ENCODE data around the gene SORCS3. TPM values are rescaled to one million over a fixed set of nuclear protein-coding genes. Genes with fewer than 3 reads are reported as not detected.

SORCS3 gene
- total RNA-seq, 1 donor from 2014 or later = not detected

GRCh38 chr10:104762793-104763192 is 121.7 kb downstream of the SORCS3 start:
- no peak overlapping the region for H3K4me3 Mint-ChIP-seq
- ChIA-PET CTCF (no interaction called here), POLR2A (no interaction called here)
- no peaks in the 10 kb centered on the region for H3K36me3 Mint-ChIP-seq (ENCODE audit: low read depth)
- TF ChIP-seq, protein P1, sequence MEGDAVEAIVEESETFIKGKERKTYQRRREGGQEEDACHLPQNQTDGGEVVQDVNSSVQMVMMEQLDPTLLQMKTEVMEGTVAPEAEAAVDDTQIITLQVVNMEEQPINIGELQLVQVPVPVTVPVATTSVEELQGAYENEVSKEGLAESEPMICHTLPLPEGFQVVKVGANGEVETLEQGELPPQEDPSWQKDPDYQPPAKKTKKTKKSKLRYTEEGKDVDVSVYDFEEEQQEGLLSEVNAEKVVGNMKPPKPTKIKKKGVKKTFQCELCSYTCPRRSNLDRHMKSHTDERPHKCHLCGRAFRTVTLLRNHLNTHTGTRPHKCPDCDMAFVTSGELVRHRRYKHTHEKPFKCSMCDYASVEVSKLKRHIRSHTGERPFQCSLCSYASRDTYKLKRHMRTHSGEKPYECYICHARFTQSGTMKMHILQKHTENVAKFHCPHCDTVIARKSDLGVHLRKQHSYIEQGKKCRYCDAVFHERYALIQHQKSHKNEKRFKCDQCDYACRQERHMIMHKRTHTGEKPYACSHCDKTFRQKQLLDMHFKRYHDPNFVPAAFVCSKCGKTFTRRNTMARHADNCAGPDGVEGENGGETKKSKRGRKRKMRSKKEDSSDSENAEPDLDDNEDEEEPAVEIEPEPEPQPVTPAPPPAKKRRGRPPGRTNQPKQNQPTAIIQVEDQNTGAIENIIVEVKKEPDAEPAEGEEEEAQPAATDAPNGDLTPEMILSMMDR (IDR thresholded peaks at IDR 0.05) = no peak
- no peaks in the 10 kb centered on the region for H3K9me3 Mint-ChIP-seq
- DNase-seq = no peak
- H3K27ac Mint-ChIP-seq = no peak overlapping the region
- H3K27me3 Mint-ChIP-seq = no peaks in the 10 kb centered on the region
- no peaks in the 10 kb centered on the region for H3K4me1 Mint-ChIP-seq
- no peak for ATAC-seq (ENCODE audit: low read depth)
- intact Hi-C loops (cut with micrococcal nuclease) = no loop called here

- no peak for DNase-seq
- TF ChIP-seq, protein P1 (IDR thresholded peaks at IDR 0.05) = no peak
- no peaks in the 10 kb centered on the region for H3K9me3 Mint-ChIP-seq
- H3K27me3 Mint-ChIP-seq = peaks cover 2% of the 10 kb centered on the region
- ChIA-PET POLR2A (no interaction called here), CTCF (no interaction called here)
- H3K4me3 Mint-ChIP-seq = no peak overlapping the region
- no peak for ATAC-seq (ENCODE audit: low read depth)
- H3K4me1 Mint-ChIP-seq = no peaks in the 10 kb centered on the region
- H3K27ac Mint-ChIP-seq = no peak overlapping the region
- no peaks in the 10 kb centered on the region for H3K36me3 Mint-ChIP-seq (ENCODE audit: low read depth)
- intact Hi-C loops (cut with micrococcal nuclease) = no loop called here
Measured at GRCh38 chr10:104766341-104766740, 125.3 kb downstream of the SORCS3 start.

GRCh38 chr10:104767282-104767681 is 126.2 kb downstream of the SORCS3 start:
- no peak for ATAC-seq (ENCODE audit: low read depth)
- intact Hi-C loops (cut with micrococcal nuclease) = no loop called here
- TF ChIP-seq, protein P1 (IDR thresholded peaks at IDR 0.05) = no peak
- Mint-ChIP-seq H3K4me1 (no peaks in the 10 kb centered on the region), H3K4me3 (no peak overlapping the region), H3K27ac (no peak overlapping the region), H3K36me3 (ENCODE audit: low read depth) (no peaks in the 10 kb centered on the region), H3K27me3 (peaks cover 2% of the 10 kb centered on the region), H3K9me3 (no peaks in the 10 kb centered on the region)
- ChIA-PET POLR2A (interaction anchor here (0.6 kb wide), 1 partner anchor 8 kb away, joined by 3 read pairs; no protein-coding TSS in a partner anchor), CTCF (no interaction called here)
- no peak for DNase-seq

DNA sequence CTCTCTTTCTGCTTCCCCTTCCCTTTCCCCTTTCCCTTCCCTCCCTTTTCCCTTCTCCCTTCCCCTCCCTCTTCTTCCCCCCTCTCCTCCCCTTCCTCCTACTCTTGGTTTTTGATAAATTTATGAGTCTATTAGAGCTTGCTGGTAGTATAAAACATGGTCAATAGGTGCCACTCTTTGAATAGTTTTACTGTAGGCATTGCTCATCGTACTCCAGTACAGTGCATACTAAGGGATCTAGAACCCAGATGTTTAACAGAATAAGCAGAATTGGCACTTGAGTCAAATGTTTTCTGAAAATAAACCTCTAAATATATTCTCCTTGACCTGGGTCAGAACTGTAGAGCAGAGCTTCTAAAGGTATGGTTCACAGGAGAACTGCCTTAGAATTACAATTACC is 126.7 kb downstream of the SORCS3 start:
- Mint-ChIP-seq H3K27ac (no peak overlapping the region), H3K4me3 (no peak overlapping the region), H3K36me3 (ENCODE audit: low read depth) (no peaks in the 10 kb centered on the region), H3K9me3 (no peaks in the 10 kb centered on the region), H3K27me3 (peaks cover 2% of the 10 kb centered on the region), H3K4me1 (no peaks in the 10 kb centered on the region)
- ChIA-PET POLR2A (interaction anchor here (0.6 kb wide), 1 partner anchor 8 kb away, joined by 3 read pairs; no protein-coding TSS in a partner anchor), CTCF (no interaction called here)
- DNase-seq (no peak), ATAC-seq (ENCODE audit: low read depth) (no peak)
- intact Hi-C loops (cut with micrococcal nuclease) = no loop called here
- TF ChIP-seq, protein P1 (IDR thresholded peaks at IDR 0.05) = no peak

DNA sequence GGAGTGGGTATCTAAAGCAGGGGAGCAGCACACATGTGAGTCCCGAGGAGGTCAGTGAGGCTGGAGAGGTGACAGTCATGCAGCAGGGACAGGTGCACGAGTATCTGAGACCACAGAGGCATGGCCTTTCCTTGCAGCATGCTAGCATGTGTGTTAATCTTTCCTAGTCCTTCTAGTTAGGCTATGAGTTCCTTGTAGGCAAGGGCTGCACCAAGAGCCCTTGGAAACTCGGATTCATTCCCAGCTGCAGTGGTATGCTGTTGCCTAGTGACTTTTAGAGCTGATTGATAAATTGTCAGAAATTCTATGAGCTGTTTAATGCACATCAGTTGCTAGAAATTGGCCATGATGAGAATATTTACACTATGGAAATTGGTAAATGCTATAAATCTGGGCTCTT is 132.0 kb downstream of the SORCS3 start:
- DNase-seq (no peak), ATAC-seq (ENCODE audit: low read depth) (no peak)
- intact Hi-C loops (cut with micrococcal nuclease) = no loop called here
- TF ChIP-seq, protein P1 (IDR thresholded peaks at IDR 0.05) = no peak
- Mint-ChIP-seq H3K4me3 (no peak overlapping the region), H3K4me1 (no peaks in the 10 kb centered on the region), H3K27me3 (peaks cover 2% of the 10 kb centered on the region), H3K9me3 (no peaks in the 10 kb centered on the region), H3K36me3 (ENCODE audit: low read depth) (no peaks in the 10 kb centered on the region), H3K27ac (no peak overlapping the region)
- ChIA-PET POLR2A (no interaction called here), CTCF (no interaction called here)
